Posterior cingulate gyrus (tissue), 11 donors: ENCODE measurements around the gene HGF.
"Not testable (repeated sequence)": the region's sequence is repeated elsewhere in the genome, so short reads cannot be mapped to it uniquely, and the experiment has no call there.

Experiments
- DNase-seq, 10 donors: peaks; one replicate each; pipeline versions ENCODE4 v3.0.0 to v3.0.0-alpha.2; 2020 to 2021; ENCODE audit warnings: mixed read lengths in 3 of 10
- intact Hi-C: fragments of 100-400 bp; cut with DNase I; formaldehyde crosslinking; loops from one replicate; pipeline ENCODE4 v1.15.1; 2023

HGF gene

GRCh38 chr7:81769891-81770727, at the start of gene HGF:
Gene HGF, minus strand, starts transcription at chr7:81770047. Its CDS starts 76 bp downstream, at chr7:81769971.
- intact Hi-C loops: no loop called here
- peak; percentile 28 to 91 (median 46) for DNase-seq

- DNase-seq: no peak
- intact Hi-C loops: no loop called here
Measured at GRCh38 chr7:81816312-81816711, 46.5 kb upstream of the HGF start.

- intact Hi-C loops, DNase-seq: not testable (repeated sequence)
Measured at GRCh38 chr7:81812866-81813476, 43.1 kb upstream of the HGF start.

GRCh38 chr7:81811956-81812865, 42.4 kb upstream of the HGF start:
- intact Hi-C loops: no loop called here
- no peak for DNase-seq

- no peak for DNase-seq
- intact Hi-C loops: no loop called here
Measured at GRCh38 chr7:81810476-81811155, 40.8 kb upstream of the HGF start.

- intact Hi-C loops, DNase-seq: not testable (repeated sequence)
Measured at GRCh38 chr7:81808310-81808709, 38.5 kb upstream of the HGF start.

- intact Hi-C loops: no loop called here
- DNase-seq: no peak
Measured at GRCh38 chr7:81803267-81803666, 33.4 kb upstream of the HGF start.

GRCh38 chr7:81802251-81802650, 32.4 kb upstream of the HGF start:
- intact Hi-C loops: no loop called here

GRCh38 chr7:81801532-81801931, 31.7 kb upstream of the HGF start:
- intact Hi-C loops: no loop called here
- DNase-seq: no peak

More at GRCh38 chr7:81802251-81802650, 32.4 kb upstream of the HGF start:
- no peak for DNase-seq

- DNase-seq: no peak
- intact Hi-C loops: no loop called here
Measured at GRCh38 chr7:81791568-81792518, 22.0 kb upstream of the HGF start.

GRCh38 chr7:81790686-81791085, 20.8 kb upstream of the HGF start:
- intact Hi-C loops: no loop called here
- DNase-seq: no peak

GRCh38 chr7:81790120-81790500, 20.3 kb upstream of the HGF start:
- intact Hi-C loops: no loop called here
- no peak for DNase-seq

GRCh38 chr7:81789406-81790119, 19.7 kb upstream of the HGF start:
- intact Hi-C loops: no loop called here
- no peak for DNase-seq

GRCh38 chr7:81788246-81788645, 18.4 kb upstream of the HGF start:
- DNase-seq: no peak
- intact Hi-C loops: no loop called here

GRCh38 chr7:81783818-81784217, 14.0 kb upstream of the HGF start:
- no peak for DNase-seq
- intact Hi-C loops: no loop called here

- no peak for DNase-seq
- intact Hi-C loops: no loop called here
Measured at GRCh38 chr7:81780914-81781693, 11.3 kb upstream of the HGF start.

GRCh38 chr7:81779706-81780105, 9.9 kb upstream of the HGF start:
- no peak for DNase-seq
- intact Hi-C loops: no loop called here

- DNase-seq: no peak
- intact Hi-C loops: no loop called here
Measured at GRCh38 chr7:81777697-81778096, 7.8 kb upstream of the HGF start.
